GM21390 (cell line): ENCODE data around the gene ABLIM2.

Experiments used
- ATAC-seq: cut with Tn5 transposase; IDR thresholded peaks from one replicate; pipeline ENCODE4 v1.9.1; 2021; ENCODE audit not compliant: unreplicated experiment

The ABLIM2 gene

GRCh38 chr4:8123389-8123788 lies 35.2 kb downstream of the ABLIM2 start:
- ATAC-seq = no peak

GRCh38 chr4:8122746-8123145 lies 35.9 kb downstream of the ABLIM2 start:
- ATAC-seq = no peak

- no peak for ATAC-seq
Observed at GRCh38 chr4:8121292-8122015, 37.2 kb downstream of the ABLIM2 start.

GRCh38 chr4:8120501-8120900 lies 38.1 kb downstream of the ABLIM2 start:
- no peak for ATAC-seq

- no peak for ATAC-seq
Observed at GRCh38 chr4:8119877-8120276, 38.7 kb downstream of the ABLIM2 start.

- no peak for ATAC-seq
Observed at GRCh38 chr4:8118531-8118930, 40.1 kb downstream of the ABLIM2 start.

- no peak for ATAC-seq
Observed at GRCh38 chr4:8118035-8118434, 40.6 kb downstream of the ABLIM2 start.

GRCh38 chr4:8117278-8117682 lies 41.3 kb downstream of the ABLIM2 start:
- ATAC-seq = no peak

- no peak for ATAC-seq
Observed at GRCh38 chr4:8115916-8116315, 42.7 kb downstream of the ABLIM2 start.

- no peak for ATAC-seq
Observed at GRCh38 chr4:8115203-8115520, 43.5 kb downstream of the ABLIM2 start.

- no peak for ATAC-seq
Observed at GRCh38 chr4:8114456-8115202, 44.0 kb downstream of the ABLIM2 start.

GRCh38 chr4:8113611-8114377 lies 44.8 kb downstream of the ABLIM2 start:
- no peak for ATAC-seq

GRCh38 chr4:8112672-8113071 lies 45.9 kb downstream of the ABLIM2 start:
- ATAC-seq = no peak

- no peak for ATAC-seq
Observed at GRCh38 chr4:8112036-8112576, 46.5 kb downstream of the ABLIM2 start.

- ATAC-seq = no peak
Observed at GRCh38 chr4:8110071-8110986, 48.3 kb downstream of the ABLIM2 start.

GRCh38 chr4:8109406-8110065 lies 49.1 kb downstream of the ABLIM2 start:
- no peak for ATAC-seq

GRCh38 chr4:8108991-8109390 lies 49.6 kb downstream of the ABLIM2 start:
- ATAC-seq = no peak

GRCh38 chr4:8108261-8108660 lies 50.4 kb downstream of the ABLIM2 start:
- no peak for ATAC-seq

GRCh38 chr4:8107146-8107657 lies 51.4 kb downstream of the ABLIM2 start:
- ATAC-seq = no peak
